ENCODE results near the gene KLHDC1. TPM values are rescaled to one million over a fixed set of nuclear protein-coding genes. Genes with fewer than 3 reads are reported as not detected.

The KLHDC1 gene
- total and polyA plus RNA-seq, 12 donors, result 1.9 to 9.9 (median 4.5) TPM

DNA sequence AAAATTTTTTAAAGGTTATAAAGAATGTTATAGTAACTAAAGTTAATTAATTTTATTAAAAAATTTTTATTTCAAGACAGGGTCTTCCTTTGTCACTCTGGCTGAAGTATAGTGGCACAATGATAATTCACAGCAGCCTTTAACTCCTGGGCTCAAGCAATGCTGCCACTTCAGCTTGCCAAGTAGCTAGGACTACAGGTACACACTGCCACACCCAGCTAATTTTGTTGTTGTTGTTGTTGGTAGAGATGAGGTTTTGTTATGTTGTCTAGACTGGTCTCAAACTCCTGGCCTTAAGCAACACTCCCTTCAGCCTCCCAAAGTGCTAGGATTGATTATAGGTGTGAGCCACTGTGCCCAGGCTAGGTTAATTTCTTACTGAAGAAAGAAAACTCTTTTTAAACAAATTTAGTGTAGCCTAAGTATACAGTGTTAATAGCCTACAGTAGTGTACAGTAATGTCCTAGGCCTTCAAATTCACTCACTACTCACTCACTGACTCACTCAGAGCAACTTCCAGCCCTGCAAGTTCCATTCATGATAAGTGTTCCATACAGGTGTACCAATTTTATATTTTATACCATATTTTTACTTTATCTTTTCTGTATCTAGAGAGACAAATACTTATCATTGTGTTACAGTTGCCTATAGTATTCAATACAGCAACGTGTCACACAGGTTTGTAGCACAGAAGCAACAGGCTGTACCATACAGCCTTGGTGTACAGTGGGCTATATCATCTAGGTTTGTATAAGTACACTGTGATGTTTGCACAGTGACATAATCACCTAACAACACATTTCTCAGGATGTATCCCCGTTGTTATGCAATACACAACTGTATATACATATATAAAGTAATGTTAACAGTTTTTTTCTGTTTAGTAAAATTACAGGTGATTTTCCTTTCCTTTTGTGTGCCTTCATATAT lies 33.1 kb upstream of the KLHDC1 start:
- Histone ChIP-seq H3K9me3 (replicated peaks in 1 of 3) (no peaks in the 10 kb centered on the region), H3K36me3 (replicated peaks in 1 of 2) (no peaks in the 10 kb centered on the region), H3K27me3 (no peaks in the 10 kb centered on the region), H3K27ac (no peak overlapping the region), H3K4me3 (no peak overlapping the region), H3K4me1 (replicated peaks in 1 of 2) (no peaks in the 10 kb centered on the region)
- TF ChIP-seq POLR2A (IDR thresholded peaks at IDR 0.05), result no peak
- TF ChIP-seq, protein P1, sequence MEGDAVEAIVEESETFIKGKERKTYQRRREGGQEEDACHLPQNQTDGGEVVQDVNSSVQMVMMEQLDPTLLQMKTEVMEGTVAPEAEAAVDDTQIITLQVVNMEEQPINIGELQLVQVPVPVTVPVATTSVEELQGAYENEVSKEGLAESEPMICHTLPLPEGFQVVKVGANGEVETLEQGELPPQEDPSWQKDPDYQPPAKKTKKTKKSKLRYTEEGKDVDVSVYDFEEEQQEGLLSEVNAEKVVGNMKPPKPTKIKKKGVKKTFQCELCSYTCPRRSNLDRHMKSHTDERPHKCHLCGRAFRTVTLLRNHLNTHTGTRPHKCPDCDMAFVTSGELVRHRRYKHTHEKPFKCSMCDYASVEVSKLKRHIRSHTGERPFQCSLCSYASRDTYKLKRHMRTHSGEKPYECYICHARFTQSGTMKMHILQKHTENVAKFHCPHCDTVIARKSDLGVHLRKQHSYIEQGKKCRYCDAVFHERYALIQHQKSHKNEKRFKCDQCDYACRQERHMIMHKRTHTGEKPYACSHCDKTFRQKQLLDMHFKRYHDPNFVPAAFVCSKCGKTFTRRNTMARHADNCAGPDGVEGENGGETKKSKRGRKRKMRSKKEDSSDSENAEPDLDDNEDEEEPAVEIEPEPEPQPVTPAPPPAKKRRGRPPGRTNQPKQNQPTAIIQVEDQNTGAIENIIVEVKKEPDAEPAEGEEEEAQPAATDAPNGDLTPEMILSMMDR (IDR thresholded peaks at IDR 0.05), result no peak
- intact Hi-C loops (cut with DNase I), result no loop called here
- 91 to 99% (median 95%) methylated on average over 2 of the region's 2 CpGs for WGBS, 4 donors
- no peak for DNase-seq

DNA sequence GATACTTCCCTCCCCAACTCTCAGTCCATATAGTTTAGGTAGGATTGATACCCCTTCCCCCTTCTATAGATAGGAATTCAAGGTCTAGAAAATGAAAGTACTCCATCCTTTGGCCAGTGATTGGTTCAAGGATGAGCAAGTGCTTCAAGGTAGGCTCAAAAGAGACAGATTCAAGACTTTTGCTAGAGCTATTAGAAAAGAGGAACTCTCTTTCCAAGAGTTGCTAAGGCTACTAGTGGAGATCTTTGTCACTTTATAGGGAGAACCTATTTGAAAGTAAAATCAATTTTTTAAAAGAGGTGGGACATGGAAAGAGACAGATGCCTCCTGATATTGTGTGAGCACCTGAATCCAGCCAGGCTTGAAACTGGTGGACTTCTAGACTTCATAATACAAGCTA lies 22.4 kb upstream of the KLHDC1 start:
- Histone ChIP-seq H3K36me3 (replicated peaks in 1 of 2) (no peaks in the 10 kb centered on the region), H3K4me1 (replicated peaks in 1 of 2) (no peaks in the 10 kb centered on the region), H3K4me3 (no peak overlapping the region), H3K27me3 (no peaks in the 10 kb centered on the region), H3K27ac (no peak overlapping the region), H3K9me3 (replicated peaks in 1 of 3) (no peaks in the 10 kb centered on the region)
- no peak for TF ChIP-seq POLR2A (IDR thresholded peaks at IDR 0.05)
- TF ChIP-seq, protein P1 (IDR thresholded peaks at IDR 0.05), result no peak
- DNase-seq, result no peak
- intact Hi-C loops (cut with DNase I), result no loop called here

DNA sequence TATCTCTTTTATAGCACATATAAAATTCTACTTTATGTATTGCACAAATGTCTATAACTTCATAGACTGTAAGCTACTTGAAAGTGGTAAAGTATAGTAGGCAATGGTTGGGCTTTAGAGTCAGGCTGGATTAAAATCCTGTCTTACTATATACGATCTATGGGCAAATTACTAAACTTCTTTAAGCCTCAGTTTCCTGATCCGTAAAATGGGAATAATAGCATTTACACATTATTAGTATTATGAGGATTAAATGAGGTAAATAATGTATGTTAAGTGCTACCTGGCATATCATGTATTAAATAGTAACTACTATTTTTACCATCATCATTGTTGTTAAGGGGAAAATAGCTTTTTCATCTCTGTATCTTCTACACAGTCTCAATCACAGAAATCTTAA lies 19.3 kb upstream of the KLHDC1 start:
- Histone ChIP-seq H3K9me3 (replicated peaks in 1 of 3) (no peaks in the 10 kb centered on the region), H3K4me3 (no peak overlapping the region), H3K36me3 (replicated peaks in 1 of 2) (no peaks in the 10 kb centered on the region), H3K27ac (no peak overlapping the region), H3K4me1 (replicated peaks in 1 of 2) (no peaks in the 10 kb centered on the region), H3K27me3 (no peaks in the 10 kb centered on the region)
- 96 to 97% (median 97%) methylated on average over 2 of the region's 2 CpGs for WGBS, 4 donors
- no peak for DNase-seq
- TF ChIP-seq, protein P1 (IDR thresholded peaks at IDR 0.05), result no peak
- no peak for TF ChIP-seq POLR2A (IDR thresholded peaks at IDR 0.05)
- intact Hi-C loops (cut with DNase I), result no loop called here

DNA sequence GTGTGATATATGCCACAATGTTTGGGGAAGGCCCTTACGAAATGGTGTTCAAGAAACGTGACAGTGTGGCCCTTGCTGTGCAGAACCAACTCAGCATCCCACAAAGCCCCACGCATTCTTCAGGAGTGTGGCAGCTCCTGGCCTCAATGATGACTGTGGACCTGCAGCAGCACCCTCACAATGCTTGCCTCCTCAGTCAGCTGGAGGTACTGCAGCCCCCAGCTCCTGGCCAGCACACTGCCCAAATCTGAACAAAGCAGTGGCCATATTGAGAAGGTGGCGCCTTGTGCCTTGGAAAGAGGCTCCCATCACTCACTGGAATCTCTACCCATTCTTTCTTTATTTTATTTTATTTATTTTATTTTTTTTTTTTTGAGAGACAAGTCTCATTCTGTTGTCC lies 15.3 kb upstream of the KLHDC1 start:
- 94 to 100% (median 97%) methylated on average over 4 of the region's 4 CpGs for WGBS, 4 donors
- Histone ChIP-seq H3K4me1 (replicated peaks in 1 of 2) (no peaks in the 10 kb centered on the region), H3K27me3 (no peaks in the 10 kb centered on the region), H3K27ac (no peak overlapping the region), H3K9me3 (replicated peaks in 1 of 3) (no peaks in the 10 kb centered on the region), H3K4me3 (no peak overlapping the region), H3K36me3 (replicated peaks in 1 of 2) (no peaks in the 10 kb centered on the region)
- TF ChIP-seq POLR2A (IDR thresholded peaks at IDR 0.05), result no peak
- TF ChIP-seq, protein P1 (IDR thresholded peaks at IDR 0.05), result no peak
- no peak for DNase-seq
- intact Hi-C loops (cut with DNase I), result no loop called here

Measured in adrenal gland (tissue), 12 donors.